Activated B cell treated with CpG ODN at 0.5 μM for 24 hours (primary cell): ENCODE data around the gene ROMO1. TPM values are rescaled to one million over a fixed set of nuclear protein-coding genes. Genes with fewer than 3 reads are reported as not detected.
"Not testable (repeated sequence)": the region's sequence is repeated elsewhere in the genome, so short reads cannot be mapped to it uniquely, and the experiment has no call there.

Source experiments
- ATAC-seq: fragments of 200-7000 bp; cut with Tn5 transposase; one replicate; pipeline ENCODE4 v1.10.0; 2021; ENCODE audit warnings: low read depth, mild to moderate bottlenecking, moderate library complexity
- CTCF ChIA-PET: fragments of 350-600 bp; sonication (Branson Sonifier 250); formaldehyde crosslinking; loops from one replicate; lab custom pipeline; 2021; ENCODE audit warnings: antibody characterized with exemption; lab: Charles Lee
- POLR2A ChIA-PET: fragments of 350-600 bp; sonication (Branson Sonifier 250); formaldehyde crosslinking; loops from one replicate; lab custom pipeline; 2021; ENCODE audit warnings: antibody characterized with exemption; lab: Charles Lee
- DNase-seq: peaks from one replicate; pipeline ENCODE4 v3.0.0; 2022
- H3K27ac Mint-ChIP-seq: one replicate; pipeline ENCODE4 v1.8.0; 2020; ENCODE audit warnings: mixed read lengths
- H3K27me3 Mint-ChIP-seq: one replicate; pipeline ENCODE4 v1.8.0; 2021; ENCODE audit warnings: mixed read lengths
- H3K36me3 Mint-ChIP-seq: one replicate; pipeline ENCODE4 v1.8.0; 2021; ENCODE audit warnings: low read depth, mixed read lengths
- H3K4me1 Mint-ChIP-seq: one replicate; pipeline ENCODE4 v1.8.0; 2021; ENCODE audit warnings: mixed read lengths
- H3K4me3 Mint-ChIP-seq: one replicate; pipeline ENCODE4 v1.8.0; 2020; ENCODE audit warnings: mild to moderate bottlenecking, mixed read lengths
- H3K9me3 Mint-ChIP-seq: one replicate; pipeline ENCODE4 v1.8.0; 2020; ENCODE audit warnings: mixed read lengths
- CTCF ChIP-seq: fragments of 200-600 bp; IDR thresholded peaks from one replicate; pipeline ENCODE4 v1.8.0; 2022; ENCODE audit warnings: antibody characterized with exemption, mild to moderate bottlenecking
- intact Hi-C: fragments of 100-400 bp; cut with micrococcal nuclease; formaldehyde crosslinking; loops from one replicate; pipeline ENCODE4 v1.15.1; 2024
- total RNA-seq: library from RNA; stranded (reverse); gene quantifications from 2 replicates; pipeline ENCODE4 v1.2.3, GENCODE V29; 2022

The ROMO1 gene
- total RNA-seq, 1 donor from 2014 or later = 96.8 TPM

DNA sequence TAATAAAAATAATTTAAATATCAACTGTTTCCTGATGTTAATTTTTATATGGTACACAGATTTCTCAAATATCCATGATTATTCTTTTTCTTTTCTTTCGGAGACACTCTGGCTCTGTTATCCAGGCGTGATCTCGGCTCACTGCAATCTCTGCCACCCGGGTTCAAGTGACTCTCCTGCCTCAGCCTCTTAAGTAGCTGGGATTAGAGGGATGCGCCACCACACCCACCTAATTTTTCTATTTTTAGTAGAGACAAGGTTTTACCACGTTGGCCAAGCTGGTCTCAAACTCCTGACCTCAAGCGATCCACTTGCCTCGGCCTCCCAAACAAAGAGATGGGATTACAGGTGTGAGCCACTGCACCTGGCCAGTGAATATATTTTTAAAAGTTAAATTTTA, 20.5 kb downstream of the ROMO1 start:
- no peak overlapping the region for H3K27ac Mint-ChIP-seq
- H3K36me3 Mint-ChIP-seq = peaks cover 88% of the 10 kb centered on the region
- H3K27me3 Mint-ChIP-seq = no peaks in the 10 kb centered on the region
- no peak overlapping the region for H3K4me3 Mint-ChIP-seq
- CTCF ChIA-PET = no interaction called here
- no peak for TF ChIP-seq CTCF
- no peaks in the 10 kb centered on the region for H3K9me3 Mint-ChIP-seq
- intact Hi-C loops = loop anchor here (2.0 kb wide), 1 partner anchor 15 kb away; no protein-coding TSS in a partner anchor
- ATAC-seq (no peak), DNase-seq (no peak)
- H3K4me1 Mint-ChIP-seq = peaks cover 6% of the 10 kb centered on the region
- POLR2A ChIA-PET = interaction anchor here (0.5 to 2.2 kb wide), 5 partner anchors 10 to 56 kb away, joined by 3 to 11 read pairs (median 4); partner anchors contain the start of gene RBM39

DNA sequence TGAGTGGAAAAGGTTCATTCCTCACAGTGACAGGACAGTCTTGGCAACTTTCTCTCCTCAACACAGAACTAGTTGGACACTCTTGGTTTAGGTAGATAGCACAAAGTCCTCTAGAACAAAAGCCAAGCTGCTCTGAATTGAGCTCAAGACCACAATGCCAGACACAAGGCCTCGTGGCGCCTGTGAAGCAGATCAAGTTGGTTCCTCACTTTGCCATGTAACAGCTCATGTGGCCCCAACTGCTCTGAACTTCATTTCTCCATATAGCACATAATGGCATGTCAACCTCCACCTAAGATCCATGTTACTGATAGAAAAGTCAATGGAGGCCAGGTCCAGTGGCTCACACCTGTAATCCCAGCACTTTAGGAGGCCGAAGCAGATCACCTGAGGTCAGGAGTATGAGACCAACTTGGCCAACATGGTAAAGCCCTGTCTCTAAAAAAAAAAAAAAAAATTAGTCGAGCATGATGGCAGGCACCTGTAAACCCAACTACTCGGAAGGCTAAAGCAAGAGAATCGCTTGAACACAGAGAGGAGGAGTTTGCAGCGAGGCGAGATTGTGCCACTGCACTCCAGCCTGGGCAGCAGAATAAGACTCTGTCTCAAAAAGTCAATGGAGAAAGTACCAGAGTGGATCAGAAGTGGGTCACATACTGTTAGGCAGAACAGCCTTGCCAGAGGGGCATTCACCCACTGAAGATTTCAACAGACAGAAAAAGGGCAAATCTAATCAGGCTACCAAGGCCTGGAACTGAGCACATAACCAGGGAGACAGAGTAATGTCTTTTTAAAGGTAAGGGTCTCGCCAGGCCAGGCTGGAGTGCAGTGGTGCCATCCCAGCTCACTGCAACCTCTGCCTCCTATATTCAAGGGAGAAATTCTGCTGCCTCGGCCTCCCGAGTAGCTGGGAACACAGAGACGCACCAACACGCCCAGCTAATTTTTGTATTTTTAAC, 21.2 kb downstream of the ROMO1 start:
- H3K27me3 Mint-ChIP-seq = no peaks in the 10 kb centered on the region
- no peak for DNase-seq
- H3K9me3 Mint-ChIP-seq = no peaks in the 10 kb centered on the region
- ChIA-PET POLR2A (interaction anchor here (1.0 to 2.2 kb wide), 6 partner anchors 9 to 57 kb away, joined by 3 to 11 read pairs (median 4); partner anchors contain the start of genes CPNE1, RBM12 and RBM39), CTCF (no interaction called here)
- no peak for ATAC-seq
- TF ChIP-seq CTCF = no peak
- peaks cover 88% of the 10 kb centered on the region for H3K36me3 Mint-ChIP-seq
- intact Hi-C loops = loop anchor here (2.0 kb wide), 1 partner anchor 14 kb away; no protein-coding TSS in a partner anchor
- no peak overlapping the region for H3K27ac Mint-ChIP-seq
- H3K4me3 Mint-ChIP-seq = no peak overlapping the region
- peaks cover 6% of the 10 kb centered on the region for H3K4me1 Mint-ChIP-seq

DNA sequence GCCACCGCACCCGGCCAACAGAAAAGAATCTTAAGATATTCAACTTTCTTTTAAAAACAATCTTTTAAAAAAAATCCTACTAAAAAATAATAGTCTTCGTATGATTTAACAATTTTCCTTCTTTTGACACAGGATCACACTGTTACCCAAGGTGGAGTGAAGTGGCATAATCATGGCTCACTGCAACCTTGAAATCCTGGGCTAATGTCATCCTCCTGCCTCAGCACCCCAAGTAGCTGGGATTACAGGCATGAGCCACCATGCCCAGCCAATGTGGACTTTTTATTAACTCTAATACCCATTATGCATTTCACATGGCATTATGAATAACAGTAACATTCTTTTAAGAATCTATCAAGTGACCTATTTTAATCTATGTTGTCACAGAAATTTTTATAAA, 22.0 kb downstream of the ROMO1 start:
- no peaks in the 10 kb centered on the region for H3K9me3 Mint-ChIP-seq
- ATAC-seq (no peak), DNase-seq (no peak)
- H3K4me1 Mint-ChIP-seq = peaks cover 6% of the 10 kb centered on the region
- CTCF ChIA-PET = no interaction called here
- intact Hi-C loops = loop anchor here (2.0 kb wide), 1 partner anchor 14 kb away; no protein-coding TSS in a partner anchor
- no peaks in the 10 kb centered on the region for H3K27me3 Mint-ChIP-seq
- H3K36me3 Mint-ChIP-seq = peaks cover 89% of the 10 kb centered on the region
- POLR2A ChIA-PET = interaction anchor here (1.0 to 1.3 kb wide), 3 partner anchors 8 to 57 kb away, joined by 3 to 4 read pairs (median 4); partner anchors contain the start of genes CPNE1, RBM12 and RBM39
- no peak overlapping the region for H3K4me3 Mint-ChIP-seq
- no peak overlapping the region for H3K27ac Mint-ChIP-seq
- no peak for TF ChIP-seq CTCF

- intact Hi-C loops = loop anchor here (2.0 kb wide), 1 partner anchor 13 kb away; no protein-coding TSS in a partner anchor
- Mint-ChIP-seq H3K4me3 (no peak overlapping the region), H3K27ac (no peak overlapping the region), H3K9me3 (no peaks in the 10 kb centered on the region), H3K27me3 (no peaks in the 10 kb centered on the region), H3K4me1 (peaks cover 6% of the 10 kb centered on the region), H3K36me3 (peaks cover 90% of the 10 kb centered on the region)
- ATAC-seq = no peak
- no peak for DNase-seq
- ChIA-PET POLR2A (interaction anchor here (0.5 to 1.4 kb wide), 6 partner anchors 17 to 170 kb away, joined by 3 to 9 read pairs (median 3); partner anchors contain the start of genes CPNE1, RBM12 and RBM39), CTCF (no interaction called here)
- TF ChIP-seq CTCF = no peak
These were observed 22.4 kb downstream of the ROMO1 start for GRCh38 chr20:35721621-35722020.

DNA sequence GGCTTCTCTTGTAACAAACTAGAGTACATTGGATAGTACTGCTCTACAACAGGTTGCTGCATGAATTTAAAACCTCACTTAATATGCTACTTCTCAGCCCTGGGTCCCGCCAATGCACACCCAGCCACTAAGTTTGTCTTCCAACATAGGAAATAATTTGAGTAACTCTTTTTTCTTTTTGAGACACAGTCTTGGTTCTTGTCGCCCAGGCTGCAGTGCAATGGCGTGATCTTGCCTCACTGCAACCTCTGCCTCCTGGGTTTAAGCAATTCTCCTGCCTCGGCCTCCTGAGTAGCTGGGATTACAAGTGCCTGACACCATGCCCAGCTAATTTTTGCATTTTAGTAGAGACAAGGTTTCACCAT, 24.1 kb downstream of the ROMO1 start:
- H3K4me1 Mint-ChIP-seq, H3K9me3 Mint-ChIP-seq, H3K27ac Mint-ChIP-seq, intact Hi-C loops, H3K27me3 Mint-ChIP-seq, DNase-seq, ATAC-seq, H3K4me3 Mint-ChIP-seq, CTCF ChIA-PET: not testable (repeated sequence)
- POLR2A ChIA-PET = interaction anchor here (0.6 to 1.4 kb wide), 2 partner anchors 16 to 19 kb away, joined by 3 read pairs; partner anchors contain the start of gene RBM39
- H3K36me3 Mint-ChIP-seq = peaks cover 87% of the 10 kb centered on the region

DNA sequence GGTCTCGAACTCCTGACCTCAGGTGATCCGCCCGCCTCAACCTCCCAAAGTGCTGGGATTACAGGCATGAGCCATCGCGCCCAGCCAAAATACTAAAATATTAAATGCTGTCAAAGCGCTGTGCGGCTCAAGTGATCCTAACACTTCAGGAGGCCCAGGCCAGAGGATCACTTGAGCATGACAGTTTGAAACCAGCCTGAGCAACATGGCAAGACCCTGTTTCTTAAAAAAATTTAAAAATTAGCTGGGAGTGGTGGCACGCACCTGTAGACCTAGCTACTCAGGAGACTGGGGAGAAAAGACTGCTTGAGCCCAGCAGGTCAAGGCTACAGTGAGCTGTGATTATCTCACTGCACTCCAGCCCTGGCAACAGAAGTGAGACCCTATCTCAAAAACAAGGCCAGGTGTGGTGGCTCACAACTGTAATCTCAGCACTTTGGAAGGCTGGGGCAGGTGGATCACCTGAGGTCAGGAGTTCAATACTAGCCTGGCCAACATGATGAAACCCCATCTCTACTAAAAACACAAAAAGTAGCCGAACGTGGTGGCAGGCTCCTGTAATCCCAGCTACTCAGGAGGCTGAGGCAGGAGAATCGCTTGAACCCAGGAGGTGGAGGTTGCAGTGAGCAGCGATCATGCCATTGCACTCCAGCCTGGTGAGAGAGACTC, 24.6 kb downstream of the ROMO1 start:
- H3K9me3 Mint-ChIP-seq, H3K4me3 Mint-ChIP-seq, intact Hi-C loops, H3K27ac Mint-ChIP-seq, H3K4me1 Mint-ChIP-seq, DNase-seq, ATAC-seq, CTCF ChIA-PET, H3K27me3 Mint-ChIP-seq: not testable (repeated sequence)
- H3K36me3 Mint-ChIP-seq = peaks cover 90% of the 10 kb centered on the region
- POLR2A ChIA-PET = interaction anchor here (0.6 kb wide), 1 partner anchor 18 kb away, joined by 3 read pairs; the partner anchor contains the start of gene RBM39
